HG03025 (cell line): ENCODE data around the gene TARS2.

ENCODE experiments used
- ATAC-seq: cut with Tn5 transposase; IDR thresholded peaks from one replicate; pipeline ENCODE4 v1.9.1; 2021; ENCODE audit warnings: mild to moderate bottlenecking, moderate library complexity; ENCODE audit not compliant: unreplicated experiment, low FRiP score

Gene TARS2

GRCh38 chr1:150486966-150487762, at the start of gene TARS2:
Gene TARS2, plus strand, starts transcription at chr1:150487419. Its CDS starts 32 bp downstream, at chr1:150487451.
- peak; percentile 94 for ATAC-seq

DNA sequence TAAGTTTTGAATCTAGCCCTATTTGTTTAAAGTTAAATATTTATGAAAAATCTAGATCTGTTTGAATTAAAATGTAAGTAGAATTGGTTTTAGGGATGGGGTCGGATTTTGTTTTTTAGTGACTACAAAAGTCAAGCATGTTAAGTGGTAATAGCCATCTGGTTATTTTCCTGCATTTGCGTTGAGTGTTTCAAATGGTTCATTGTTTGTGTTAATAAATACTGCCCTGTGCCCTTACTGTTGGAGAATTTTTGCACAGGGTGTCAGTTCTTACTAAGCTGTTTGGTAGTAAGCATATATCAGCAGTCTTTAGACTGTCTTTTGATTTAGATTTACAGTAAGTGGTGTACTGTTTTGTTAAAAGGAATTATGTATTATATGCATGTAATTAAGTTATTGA, 46.1 kb upstream of the TARS2 start:
- no peak for ATAC-seq

DNA sequence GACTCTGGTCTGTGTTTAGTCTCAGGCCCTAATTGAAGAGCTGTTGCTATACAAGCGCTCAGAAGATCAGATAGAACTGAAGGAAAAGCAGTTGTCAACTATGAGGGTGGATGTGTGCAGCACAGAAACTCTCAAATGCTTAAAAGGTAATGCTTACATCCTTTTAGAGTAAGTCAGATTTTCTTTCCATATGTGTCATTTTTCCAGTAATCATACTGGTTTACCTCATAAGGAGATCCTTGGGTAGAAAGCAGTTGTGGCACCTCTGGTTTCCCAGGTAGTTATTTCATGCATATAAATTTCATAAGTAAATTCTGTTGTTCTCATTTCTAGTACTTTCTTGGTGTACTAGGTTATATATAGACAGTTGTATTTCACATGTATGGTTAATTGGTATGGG, 43.0 kb upstream of the TARS2 start:
- ATAC-seq, result no peak

DNA sequence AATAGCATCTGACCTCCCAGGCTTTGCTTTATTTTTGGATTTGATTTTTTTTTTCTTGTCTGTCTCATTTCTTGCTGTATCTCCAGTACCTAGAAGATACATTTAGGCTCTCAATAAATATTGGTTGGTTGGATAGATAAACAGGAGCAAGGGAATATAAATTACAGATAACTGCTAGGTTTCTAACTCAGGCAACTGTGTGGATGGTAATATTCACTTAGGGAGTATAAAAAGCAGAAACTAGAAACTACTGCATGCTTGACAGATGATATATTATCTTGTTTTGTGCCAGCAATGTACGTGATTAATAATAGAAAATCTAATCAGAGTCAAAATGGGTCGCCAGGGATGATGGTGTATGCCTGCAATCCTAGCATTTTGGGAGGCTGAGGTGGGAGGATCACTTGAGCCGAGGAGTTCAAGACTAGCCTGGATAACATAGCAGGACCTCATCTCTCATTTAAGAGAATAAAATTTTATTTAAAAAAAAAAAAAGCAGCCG, 31.0 kb upstream of the TARS2 start:
- ATAC-seq, result no peak

DNA sequence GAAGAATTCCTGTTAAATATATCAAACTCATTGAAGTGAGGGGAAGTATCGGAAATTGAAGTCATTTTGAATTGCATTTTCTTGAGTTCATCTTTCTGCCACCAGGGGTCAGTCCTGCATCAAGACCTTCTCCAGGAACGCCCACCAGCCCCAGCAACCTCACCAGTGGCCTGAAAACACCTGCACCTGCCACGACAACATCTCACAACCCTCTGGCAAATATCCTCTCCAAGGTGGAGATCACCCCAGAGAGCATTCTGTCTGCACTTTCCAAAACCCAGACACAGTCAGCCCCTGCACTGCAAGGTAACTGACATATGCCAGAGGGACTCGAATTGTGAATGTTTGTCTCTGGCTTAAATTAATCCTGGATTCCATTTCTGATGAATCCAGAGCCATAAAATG, 22.8 kb upstream of the TARS2 start:
- no peak for ATAC-seq

DNA sequence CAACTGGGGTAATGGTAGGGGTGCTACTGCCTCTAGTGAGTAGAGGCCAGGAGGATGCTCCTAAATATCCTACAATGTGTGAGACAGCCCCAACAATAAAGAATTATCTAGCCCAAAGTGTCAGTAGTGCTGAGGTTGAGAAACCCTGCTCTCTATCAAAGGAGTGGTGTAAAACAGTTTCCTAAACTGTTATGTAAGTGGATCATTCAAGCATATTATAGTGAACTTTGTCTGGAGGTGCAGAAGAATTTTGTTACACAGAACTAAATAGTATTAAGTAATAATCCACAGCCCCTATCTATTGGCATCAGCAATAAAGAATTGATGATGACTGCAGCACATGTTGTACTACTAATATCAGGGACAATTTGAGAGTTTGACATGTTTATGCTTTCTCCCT, 20.3 kb upstream of the TARS2 start:
- no peak for ATAC-seq

DNA sequence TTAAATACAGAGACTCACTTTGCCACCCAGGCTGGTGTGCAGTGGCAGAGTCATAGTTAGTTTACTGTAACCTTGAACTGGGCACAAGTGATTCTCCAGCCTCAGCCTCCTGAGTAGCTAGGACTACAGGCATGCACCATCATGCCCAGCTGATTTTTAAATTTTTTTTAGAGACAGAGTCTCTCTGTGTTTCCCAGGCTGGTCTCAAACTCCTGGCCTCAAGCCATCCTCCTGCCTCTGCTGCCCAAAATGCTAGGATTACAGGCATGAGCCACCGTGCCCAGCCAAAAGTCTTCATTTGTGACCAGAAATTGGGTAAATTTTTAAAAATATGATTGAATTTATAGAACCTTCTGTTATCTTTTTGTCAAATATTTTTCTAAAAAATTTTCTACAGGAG, 17.9 kb upstream of the TARS2 start:
- ATAC-seq, result no peak

DNA sequence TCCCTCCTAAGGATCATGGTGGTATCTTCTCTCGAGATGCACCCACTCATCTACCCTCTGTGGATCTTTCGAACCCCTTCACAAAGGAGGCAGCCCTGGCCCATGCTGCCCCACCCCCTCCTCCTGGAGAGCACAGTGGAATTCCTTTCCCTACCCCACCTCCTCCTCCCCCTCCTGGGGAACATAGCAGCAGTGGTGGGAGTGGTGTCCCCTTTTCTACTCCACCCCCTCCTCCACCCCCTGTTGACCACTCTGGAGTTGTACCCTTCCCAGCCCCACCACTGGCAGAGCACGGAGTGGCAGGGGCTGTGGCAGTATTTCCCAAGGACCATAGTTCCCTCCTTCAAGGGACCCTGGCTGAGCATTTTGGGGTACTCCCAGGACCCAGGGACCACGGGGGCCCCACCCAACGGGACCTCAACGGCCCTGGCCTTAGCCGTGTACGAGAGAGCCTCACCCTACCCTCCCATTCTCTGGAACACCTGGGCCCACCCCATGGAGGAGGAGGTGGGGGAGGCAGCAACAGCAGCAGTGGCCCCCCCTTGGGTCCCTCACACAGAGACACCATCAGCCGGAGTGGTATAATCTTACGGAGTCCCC, 14.5 kb upstream of the TARS2 start:
- ATAC-seq, result no peak

DNA sequence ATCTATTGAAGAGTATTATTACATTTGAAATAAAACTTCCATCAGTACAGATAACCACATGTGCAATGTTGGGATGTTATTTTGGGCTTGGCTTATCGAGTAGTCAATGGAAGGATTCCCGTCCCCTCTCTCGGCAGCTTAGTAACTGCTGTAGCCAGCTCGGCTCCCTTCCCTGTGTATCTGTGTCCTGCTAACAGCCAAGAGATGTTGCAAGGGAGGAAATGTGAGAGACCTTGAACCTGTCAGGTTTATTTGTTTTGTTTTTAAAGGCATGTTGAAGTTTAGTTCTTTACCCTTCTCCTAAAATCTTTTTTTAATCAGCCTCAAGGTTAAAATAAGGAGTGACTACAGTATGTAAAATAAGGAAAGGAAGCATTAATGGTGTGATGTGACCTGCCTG, 13.6 kb upstream of the TARS2 start:
- ATAC-seq, result no peak

DNA sequence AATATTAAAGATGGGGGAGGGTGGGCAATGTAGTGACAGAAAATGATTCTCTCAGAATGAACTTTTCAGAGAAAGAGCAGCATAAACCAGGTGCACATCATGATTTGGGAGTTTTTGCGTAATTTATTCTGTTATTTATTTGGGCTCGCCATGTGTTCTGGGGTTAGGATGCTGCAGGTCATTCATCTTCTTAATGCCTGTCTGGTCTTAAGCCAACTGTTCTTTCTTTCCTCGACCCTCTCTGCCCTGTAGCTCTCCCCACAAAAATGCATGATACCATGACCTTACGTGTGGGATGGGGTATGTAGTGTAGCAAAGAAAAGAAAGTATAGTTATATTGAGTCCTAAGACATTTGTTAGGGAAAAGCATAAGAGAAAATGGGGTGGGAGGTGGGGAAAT, 12.3 kb upstream of the TARS2 start:
- ATAC-seq, result no peak

DNA sequence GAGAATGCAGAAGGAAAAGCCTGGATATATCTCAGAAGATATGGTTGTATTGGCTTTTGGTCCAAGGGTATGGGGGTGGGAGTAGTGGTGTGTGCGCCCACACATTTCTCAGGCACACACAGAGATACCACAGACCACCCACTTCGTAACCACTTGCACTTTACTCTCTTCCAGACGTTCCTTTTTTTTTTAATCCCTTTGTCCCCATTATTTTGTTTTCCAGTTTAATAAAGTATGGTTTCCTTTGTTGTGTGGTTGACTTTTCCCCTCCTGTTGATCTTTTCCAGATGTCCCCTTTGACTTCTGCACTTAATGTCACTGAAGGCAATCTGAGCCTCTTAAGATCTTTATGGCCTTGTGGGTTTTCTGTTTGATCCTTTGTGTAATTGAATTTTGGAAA, 10.5 kb upstream of the TARS2 start:
- ATAC-seq, result no peak

DNA sequence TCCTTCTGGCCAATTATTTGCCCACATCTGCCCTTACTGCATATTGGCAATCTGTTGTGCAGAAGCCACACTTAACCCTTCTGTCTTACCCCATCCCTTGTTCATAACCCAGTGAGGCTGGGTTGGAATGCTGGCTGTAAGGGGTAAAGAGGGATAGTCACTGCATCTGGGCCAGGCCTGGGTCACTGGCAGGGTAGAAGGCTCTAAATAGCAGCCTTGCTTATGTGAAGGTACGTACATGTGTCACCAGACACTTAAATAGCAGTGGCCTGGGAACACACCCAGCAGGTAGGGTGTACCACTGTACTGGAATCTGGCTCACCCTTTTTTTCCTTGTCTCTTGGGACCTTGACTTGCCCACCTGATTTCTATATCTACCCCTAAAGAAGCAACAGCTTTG, 9.9 kb upstream of the TARS2 start:
- no peak for ATAC-seq

GRCh38 chr1:150477733-150478132, 9.5 kb upstream of the TARS2 start:
- no peak for ATAC-seq

DNA sequence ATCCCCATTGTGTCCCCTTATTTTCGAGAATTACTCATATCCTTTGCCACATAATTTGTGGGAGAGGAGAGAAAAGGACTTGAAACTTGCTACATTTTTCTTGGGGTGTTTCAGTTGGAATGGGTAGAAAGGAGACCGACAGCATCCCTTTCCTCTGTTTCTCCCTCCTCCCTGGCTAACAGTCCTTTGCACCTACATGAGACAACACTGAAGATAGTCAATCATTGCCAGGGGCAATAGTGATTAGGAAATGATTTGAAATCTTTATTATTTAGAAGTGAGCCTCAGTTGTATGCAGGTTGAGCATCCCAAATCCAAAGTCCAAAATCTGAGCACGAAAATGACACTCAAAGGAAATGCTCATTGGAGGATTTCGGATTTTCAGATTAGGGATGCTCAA, 7.8 kb upstream of the TARS2 start:
- no peak for ATAC-seq

DNA sequence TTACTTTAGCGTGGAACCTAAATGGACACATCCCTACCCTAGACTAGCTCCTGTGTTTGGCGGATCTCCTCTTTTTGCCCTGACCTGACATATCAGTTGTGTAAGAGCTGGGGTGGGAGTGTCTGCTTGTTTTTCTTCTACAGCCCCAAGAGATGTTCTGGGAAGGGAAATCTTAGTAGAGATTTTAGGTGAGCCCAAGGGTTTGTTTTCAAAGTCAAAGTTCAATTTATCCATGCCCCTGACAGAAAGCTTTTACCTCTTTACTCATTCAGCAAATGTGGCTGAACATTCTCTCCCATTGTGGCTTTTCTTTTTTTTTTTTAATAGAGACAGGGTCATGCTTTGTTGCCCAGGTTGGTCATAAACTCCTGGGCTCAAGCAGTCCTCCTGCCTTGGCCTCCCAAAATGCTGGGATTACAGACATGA, 7.3 kb upstream of the TARS2 start:
- no peak for ATAC-seq

DNA sequence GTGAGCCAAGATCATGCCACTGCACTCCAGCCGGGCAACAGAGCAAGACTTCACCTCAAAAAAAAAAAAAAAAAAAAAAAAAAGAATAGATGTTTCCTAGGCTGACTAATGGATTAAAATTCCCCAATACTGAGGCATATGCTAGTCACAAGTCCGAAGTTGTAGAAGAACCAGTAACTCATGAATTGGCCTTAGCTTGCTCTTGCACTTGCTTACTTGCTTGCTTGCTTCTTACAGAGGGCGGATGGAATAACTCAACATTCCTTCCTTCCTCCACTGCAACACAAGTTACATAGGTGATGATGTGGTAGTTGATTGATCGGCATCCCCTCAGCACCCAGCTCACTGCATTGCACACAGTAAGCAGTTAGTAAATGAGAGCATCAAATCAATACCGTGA, 2.8 kb upstream of the TARS2 start:
- ATAC-seq, result no peak

DNA sequence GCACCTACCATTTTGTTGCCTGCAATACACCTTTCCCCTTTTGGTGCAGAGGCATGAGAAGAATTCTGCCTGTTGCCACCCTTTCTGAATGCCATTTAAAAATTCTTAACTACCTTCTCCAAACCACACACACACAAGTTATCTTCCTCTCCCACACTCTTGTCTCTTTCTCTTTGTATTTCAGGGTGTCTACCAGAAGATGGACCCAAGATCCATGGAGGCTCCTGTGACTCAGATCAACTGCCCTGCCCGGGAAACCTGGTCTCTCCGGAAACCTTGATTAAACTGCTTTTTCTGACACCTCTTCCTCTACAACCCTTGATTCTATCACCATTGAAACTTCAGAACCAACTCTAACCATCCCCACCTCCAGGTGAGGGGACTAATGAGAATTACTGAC, 2.4 kb upstream of the TARS2 start:
- no peak for ATAC-seq

DNA sequence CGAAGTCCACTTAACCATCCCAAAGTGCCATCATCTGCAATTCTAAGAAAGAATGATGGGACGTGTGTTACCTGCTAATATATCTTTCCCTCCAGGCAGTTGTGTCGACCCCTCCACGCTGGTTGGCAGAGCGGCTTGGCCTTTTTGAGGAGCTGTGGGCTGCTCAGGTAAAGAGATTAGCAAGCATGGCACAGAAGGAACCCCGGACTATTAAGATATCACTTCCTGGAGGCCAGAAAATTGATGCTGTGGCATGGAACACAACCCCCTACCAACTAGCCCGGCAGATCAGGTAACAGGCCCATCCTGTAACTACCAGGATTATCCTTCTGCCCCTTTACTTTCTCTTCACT, 520 bp downstream of the TARS2 start:
- ATAC-seq, result no peak

DNA sequence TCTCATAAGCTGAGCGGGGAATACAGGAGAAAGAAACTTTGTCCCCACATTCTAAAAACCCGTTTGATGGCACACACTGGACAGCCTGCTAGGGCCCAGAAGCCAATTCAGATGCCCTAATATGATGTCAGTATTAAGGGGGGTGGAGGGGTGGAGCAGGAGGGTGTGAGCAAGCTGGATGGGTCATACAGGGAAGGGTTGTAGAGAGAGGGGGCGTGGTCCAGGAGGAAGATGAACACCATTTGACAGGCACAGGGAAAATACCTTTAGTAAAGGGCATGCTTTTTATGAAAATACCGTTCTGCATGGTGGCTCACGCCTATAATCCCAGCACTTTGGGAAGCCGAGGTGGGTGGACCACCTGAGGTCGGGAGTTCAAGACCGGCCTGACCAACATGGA, 6.0 kb downstream of the TARS2 start:
- no peak for ATAC-seq

- ATAC-seq, result no peak
Observed at GRCh38 chr1:150498342-150498741, 11.1 kb downstream of the TARS2 start.

DNA sequence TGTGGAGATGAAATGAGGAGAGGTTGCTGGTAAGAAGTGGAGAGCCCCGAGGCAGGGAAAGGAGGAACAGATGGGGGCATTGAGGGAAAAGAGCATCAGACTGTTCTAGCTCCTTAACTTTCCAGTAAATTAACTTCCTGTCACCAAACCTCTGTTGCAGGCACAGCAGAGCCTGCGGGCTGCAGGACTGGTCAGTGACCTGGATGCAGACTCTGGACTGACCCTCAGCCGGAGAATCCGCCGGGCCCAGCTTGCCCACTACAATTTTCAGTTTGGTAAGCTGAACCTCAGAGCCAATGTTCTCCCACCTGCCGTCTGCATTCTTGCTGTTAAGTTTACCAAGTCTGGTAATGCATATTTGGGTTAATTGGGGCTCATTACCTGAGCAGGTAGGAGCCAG, 18.2 kb downstream of the TARS2 start:
- no peak for ATAC-seq
